NCI-H446 (cell line): ENCODE data around the gene FAHD1.
"Not testable (repeated sequence)": the region's sequence is repeated elsewhere in the genome, so short reads cannot be mapped to it uniquely, and the experiment has no call there.

Source experiments
- DNase-seq, 2 experiments: peaks; one replicate each; lab custom pipeline; 2025; lab: John Stamatoyannopoulos, UW

The FAHD1 gene

DNA sequence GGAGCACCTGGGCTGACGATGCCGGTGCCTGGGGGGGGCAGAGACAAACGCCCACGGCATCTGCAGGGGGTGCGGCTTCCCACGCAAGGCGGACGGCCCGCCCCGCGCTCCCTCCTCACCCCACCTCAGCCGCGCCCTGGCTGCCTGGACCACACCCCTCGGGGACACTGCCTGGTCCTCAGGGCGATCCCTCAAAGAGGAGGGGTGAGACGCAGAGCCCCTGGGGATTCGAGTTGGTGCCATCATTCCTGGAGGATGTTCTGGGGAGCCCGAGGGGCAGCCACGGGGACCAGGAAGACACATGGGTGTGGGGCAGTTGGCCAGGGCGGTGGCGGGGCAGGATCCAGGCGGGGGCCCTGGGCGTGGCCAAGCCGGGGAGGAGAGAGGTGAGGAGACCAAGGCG lies 37.4 kb upstream of the FAHD1 start:
- no peak for DNase-seq

DNA sequence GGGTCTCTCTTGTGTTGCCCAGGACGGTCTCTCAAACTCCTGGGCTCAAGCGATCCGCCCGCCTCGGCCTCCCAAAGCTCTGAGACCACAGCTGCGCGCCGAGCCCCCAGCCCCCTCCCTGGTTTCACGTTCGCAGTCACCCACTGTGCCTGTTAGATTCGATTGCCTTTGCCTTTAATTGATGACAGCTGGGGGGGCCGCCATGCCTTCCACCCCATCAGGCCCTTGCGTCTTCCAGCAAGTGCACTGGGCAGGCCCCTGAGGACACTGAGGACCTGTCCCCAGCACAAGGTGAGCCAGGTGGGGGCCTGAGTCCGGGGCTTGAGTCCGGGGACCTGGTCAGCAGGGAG lies 36.8 kb upstream of the FAHD1 start:
- DNase-seq, result no peak

DNA sequence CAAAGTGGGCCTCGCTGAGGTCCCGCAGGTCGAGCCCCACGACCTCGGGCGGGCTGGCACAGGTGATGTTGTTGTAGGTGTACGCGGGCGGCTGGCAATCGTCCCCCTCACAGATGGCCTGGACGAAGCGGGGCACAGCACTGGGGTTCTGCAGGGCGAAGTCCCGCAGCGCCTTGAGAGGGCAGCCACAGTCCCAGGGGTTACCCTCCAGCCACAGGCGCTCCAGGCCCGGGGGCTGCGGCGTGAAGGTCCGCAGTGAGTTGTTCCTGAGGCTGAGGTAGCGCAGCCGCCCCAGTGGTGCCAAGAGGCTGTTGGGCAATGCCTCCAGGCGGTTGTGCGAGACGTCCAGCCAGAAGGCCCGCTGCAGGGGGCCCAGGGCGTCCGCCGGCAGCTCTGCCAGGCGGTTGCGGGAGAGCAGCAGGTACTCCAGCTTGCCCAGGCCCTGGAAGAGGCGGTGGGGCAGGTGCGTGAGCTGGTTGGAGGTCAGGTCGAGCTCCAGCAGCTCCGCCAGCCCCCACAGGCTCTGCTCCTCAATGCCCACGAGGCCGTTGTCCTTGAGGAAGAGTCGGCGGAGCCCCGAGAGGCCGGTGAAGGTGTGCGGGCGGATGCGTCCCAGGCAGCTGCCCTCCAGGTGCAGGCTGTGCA lies 36.3 kb upstream of the FAHD1 start:
- DNase-seq, result no peak

DNA sequence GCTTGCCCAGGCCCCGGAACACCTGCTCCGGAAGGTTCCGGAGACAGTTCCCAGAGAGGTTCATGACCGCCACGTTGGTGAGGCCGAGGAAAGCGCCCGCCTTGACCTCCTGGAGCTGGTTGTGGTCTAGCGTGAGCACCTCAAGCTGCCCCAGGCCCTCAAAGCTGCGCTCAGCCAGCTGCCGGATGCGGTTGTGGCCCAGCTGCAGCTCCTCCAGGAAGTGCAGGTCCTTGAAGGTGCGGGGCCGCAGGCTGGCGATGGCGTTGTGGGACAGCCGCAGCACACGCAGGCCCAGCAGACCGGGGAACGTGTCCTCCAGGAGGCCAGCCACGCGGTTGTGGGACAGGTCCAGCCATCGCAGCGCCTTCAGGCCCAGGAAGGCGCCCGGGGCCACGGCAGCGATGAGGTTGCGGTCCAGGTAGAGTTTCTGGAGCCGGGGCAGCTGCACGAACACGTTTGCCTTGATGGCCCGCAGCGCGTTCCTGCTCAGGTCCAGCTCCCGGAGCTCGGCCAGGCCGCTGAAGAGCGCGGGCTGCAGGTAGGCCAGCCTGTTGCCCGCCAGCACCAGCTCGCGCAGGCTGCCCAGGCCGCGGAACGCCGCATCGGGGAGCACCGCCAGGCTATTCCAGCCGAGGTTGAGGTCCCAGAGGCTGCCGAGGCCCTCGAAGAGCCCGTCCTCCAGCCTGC lies 35.6 kb upstream of the FAHD1 start:
- no peak for DNase-seq

DNA sequence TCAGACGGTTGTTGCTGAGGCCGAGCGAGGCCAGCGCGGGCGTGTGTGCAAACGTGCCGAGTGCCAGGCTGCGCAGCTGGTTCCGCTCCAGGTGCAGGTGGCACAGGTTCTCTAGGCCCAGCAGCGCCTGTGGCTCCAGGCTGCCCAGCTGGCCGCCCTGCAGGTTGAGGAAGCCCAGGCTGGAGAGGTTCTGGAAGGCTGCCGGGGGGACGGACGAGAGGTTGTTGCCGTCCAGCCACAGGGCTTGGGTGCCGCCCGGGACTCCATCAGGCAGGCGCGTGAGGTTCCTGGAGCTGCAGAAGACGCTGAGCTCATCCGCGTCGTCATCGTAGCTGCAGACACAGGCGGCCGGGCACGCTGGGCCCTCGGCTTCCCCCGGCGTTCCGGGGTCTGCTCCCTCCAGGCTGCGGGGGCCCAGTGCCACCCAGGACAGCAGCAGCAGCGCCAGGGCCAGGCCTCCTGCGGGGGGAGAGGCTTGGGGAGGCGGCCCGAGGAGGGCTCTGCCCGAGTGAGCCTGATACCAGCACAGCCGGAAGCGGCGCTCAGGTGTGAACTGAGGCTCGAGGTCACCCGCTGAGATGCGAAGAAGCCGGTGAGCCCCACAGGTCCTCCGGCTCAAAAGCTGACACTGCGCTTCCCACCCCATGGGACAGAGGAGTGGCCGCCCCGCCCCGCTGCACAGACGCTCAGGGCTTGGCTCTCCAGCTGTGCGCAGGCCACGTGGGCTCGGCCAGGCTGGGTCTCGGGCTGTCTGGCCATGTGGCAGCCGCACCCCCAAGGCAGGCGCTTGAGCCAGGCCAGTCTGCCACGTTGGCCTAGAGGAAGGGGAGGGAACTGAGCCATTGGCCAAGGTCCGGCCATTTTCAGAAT lies 34.8 kb upstream of the FAHD1 start:
- DNase-seq, result no peak

DNA sequence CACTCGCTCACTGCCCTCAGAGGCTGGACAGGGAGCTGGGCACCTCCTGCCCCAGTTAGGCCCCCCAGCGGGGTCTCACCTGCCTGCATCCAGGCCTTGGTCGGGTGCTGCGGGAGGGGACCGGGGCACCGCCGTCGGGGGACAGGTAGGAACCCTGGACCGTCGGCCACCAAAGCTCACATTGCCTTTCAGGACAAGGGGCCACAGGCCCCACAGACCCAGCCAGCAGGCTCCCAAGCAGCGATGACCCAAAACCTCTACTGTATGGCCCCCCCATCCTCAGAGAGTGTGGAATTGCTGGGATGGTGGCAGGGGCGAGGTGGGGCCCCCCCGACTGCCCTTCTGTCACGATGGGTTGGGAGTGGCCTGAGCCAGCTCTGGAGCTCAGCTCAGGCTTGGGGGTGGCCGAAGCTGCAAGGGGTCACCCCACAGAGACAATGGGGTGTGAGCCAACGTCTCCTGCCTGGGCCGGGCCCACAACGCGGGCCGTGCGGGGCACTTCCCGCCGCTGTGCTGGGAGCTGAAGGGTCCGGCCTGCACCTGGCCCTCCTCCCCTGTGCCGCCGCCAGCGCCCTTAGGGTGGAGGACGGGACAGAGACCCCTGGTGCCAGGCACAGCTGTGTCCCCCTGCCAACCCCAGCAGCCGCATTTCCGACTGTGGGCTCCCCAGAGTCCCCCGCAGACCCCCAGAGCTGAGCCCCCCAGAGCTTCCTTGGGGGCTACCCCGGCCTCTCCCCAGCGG lies 34.0 kb upstream of the FAHD1 start:
- no peak for DNase-seq

DNA sequence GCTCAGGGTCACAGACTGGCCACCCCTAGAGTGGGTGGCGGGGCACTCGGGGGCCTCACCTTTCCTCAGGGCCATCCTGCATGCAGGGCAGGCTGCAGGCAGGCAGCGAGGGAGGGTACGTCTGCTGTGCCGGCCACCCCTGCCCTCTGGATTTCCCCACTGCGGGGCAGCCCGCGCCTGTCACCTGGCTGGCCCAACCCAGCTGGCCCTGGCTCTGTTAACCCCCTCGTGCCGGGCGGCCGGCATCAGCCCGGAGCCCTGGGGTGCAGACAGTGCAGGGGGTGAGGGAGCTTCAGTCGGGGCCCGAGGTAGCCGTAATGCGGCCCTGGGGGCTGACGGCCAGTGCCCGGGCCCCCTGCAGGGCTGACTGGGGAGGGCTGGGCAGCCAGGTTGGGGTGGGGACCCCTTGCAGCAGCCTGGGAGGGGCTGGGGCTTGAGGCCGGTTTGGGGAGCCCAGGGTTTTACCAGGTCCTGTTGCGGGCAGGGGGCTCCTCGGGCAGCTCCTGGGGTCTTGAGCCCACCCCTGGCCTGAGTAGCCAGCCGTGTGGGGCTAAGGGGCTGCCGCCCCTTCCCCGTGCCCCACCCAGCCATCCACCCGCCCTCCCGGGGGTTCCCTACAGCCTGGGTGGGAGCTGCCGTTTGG lies 33.3 kb upstream of the FAHD1 start, which contains the start of gene IGFALS:
TSS of gene IGFALS (minus strand) at position 128 of the 643 bp plus-strand sequence. CDS start at position 75, 53 bp downstream.
- no peak for DNase-seq

DNA sequence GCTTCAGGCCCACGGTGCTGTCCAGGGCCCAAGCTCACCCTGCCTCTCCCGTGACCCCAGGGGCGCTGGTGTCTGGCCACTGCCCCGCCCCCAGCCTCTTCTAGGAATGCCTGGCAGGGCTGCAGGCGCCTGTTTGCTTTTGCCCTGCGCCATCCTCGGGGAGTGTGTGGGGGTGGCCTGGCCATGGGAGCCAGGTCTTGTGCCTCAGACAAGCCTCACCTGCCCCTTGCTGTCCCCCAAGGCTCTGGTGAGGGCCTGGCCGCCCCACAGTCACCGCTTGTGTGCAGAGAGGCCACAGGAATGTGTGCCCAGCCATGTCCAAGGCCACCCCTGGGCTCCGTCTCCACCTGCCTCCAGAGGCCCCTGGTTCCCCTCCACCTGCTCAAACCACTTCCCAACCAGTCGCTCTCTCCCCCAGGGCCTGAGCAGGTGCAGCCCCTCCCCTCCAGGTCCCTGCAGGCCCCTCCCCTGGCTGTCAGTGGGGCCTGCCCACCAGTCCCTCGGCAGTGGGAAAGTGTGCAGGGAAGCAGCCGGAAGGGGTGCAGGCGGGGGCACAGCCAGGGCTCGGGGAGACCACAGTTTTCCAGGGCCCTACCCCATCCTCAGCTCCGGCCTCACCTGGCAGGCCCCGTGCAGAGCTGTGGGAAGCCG lies 32.7 kb upstream of the FAHD1 start:
- DNase-seq, result no peak

DNA sequence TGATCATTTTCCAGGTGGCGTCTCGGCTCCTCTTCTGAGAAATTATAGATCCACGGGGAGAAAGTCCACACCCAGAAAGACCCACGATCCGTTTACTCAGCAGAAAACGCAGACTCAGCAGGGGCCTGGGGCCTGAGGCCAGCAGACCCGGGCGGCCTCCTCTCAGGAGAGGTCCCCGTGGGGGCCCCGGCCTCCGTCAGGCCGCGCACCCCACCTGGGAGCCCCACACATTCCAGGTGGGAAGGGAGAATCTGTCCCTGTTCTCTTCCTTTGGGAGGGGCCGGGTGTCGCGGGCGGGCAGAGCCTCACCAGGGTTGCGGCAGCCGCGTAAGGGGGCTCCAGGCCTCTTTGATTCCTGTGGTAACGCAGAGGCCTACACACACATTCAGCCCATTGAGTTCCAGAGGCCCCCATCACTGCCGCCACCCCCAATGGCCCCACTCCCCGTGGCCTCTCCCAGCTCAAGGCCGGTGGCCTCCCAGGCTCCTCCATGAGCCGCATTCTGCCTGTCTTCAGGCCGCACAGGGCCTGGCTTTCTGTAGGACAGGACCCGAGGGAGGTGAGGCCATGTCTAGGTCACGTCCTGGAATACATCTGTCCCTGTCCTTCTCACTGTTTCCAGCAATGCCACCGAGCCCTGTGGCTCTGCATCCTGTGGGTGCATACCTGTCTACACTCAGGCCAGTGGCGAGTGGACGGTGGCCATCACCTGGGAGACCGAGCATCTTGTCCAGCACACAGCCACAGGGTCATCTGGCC lies 31.9 kb upstream of the FAHD1 start:
- no peak for DNase-seq

DNA sequence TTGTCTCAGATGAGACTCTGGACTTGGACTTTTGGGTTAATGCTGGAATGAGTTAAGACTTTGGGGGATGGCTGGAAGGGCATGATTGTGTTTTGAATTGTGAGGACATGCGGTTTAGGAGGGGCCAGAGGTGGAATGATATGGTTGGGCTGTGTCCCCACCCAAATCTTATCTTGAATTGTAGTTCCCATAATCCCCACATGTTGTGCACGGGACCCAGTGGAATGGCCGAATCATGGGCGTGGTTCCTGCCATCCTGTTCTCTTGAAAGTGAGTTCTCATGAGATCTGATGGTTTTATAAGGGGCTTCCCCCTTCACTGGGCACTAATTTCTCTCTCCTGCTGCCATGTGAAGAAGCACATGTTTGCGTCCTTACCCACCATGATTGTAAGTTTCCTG lies 27.7 kb upstream of the FAHD1 start:
- not testable (repeated sequence) for DNase-seq

DNA sequence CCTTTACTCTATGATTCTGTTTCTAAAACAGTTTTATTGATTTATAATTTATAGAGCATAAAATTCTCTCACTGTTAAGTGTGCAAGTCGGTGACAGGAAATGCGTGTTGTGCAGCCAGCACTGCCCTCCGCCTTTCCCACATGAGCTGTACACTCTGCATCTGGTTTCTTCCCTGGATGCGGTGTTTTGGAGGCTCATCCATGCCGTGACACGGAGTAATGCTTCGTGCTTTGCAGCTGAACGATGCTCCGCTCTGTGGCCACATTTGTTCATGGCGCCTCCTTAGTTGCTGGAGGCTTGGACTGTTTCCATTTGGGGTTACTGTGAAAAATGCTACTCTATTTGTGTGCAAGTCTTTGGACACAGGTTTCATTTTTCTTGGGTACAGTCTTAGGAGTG lies 26.3 kb upstream of the FAHD1 start:
- no peak for DNase-seq

DNA sequence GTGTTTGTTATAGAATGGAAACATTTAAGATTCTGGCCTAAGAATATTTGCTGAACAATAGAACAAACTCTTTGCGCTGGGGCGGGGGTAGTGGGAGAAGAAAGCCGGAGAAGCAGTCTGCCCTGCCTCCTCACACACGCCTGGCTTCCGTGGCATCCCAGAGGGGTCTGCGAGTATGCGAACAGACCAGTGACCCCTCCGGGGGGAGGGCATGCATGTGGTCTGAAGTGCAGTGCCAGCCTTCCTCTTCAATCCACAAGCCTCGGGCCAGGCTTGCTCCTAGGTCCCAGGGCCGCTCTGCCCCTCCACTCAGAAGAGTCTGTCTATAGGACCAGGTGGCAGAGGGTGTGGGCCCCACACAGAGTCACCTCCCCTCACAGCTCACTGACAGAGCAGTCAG lies 19.4 kb upstream of the FAHD1 start:
- no peak for DNase-seq

DNA sequence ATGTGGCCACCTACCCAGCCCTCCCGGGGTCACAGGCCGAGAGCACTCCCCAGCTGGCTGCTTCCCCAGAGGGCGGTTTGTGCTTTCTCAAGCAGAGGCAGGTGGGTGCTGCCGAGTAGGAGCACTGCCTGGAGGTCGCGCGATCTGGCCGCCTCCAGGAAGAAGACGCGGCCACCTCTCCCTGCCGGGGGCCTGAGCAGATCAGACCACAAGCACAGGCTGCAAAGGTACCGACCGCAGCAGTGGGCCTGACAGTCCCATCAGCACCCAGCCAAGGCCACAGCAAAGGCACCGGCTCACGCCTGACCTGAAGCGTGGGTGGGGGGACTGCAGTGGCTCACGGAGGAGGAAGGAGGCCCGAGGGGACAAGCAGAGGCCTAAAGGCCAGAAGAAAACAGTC lies 18.3 kb upstream of the FAHD1 start:
- DNase-seq, result no peak

DNA sequence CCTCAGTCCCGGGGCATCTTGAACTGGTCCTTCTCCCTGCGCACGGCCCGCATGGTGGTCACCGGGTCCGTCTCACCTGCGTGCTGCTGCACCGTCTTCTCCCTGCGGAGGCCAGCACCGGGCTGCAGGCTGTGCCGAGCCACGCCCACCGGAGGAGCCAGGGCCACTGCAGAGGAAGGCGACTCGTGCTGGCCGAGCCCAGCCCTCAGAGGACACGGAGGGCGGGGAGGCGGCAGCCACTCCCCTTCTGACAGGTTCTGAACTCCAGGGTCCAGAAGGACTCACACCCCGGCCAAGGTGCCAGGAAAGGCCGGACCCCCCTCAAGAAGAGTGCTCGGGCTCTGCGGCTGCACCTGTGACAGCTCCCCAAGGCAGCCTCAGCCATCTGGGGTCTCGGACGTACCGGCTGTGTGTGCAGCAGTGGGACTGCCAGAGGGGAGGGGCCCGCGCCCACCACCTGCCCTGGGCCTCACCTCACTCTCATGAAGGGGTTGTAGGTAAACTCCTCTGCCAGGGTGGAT lies 17.7 kb upstream of the FAHD1 start:
- no peak for DNase-seq

DNA sequence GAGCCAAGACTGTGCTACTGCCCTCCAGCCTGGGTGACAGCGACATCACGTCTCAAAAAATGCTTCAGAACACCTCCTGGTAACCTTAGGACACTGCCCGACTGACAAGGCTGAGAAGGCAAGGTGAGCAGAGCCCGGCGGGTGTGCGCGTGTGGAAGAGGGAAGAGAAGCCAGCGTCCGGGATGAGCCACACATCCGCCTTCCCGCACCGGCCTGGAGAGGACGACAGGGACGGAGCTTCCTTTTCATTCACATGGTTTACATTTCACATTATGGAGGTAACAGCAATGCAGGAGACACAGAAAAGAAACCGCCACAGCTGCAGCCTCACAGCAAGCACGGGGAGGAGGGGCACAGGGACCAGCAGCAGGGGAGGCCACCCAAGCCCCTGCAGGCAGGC lies 16.9 kb upstream of the FAHD1 start:
- DNase-seq, result no peak

DNA sequence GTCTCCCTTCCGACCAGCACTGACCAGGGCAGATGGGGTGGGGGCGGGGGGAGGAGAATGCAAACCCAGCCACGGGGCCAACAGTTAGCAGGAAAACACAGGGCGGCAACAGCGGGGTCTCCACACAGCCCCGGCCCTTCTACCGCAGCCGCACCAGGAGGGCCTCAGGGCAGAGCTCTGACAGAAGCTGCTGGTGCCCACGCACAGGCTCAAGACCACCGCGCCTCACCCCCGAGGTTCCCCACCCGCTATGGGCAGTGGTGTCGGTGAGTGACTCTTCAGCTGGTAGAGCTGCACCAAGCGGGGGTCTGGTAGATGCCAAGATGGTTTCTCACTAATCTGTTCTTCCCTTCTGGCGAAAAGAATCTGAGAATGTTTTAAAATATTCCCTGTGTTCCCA lies 16.5 kb upstream of the FAHD1 start:
- no peak for DNase-seq

DNA sequence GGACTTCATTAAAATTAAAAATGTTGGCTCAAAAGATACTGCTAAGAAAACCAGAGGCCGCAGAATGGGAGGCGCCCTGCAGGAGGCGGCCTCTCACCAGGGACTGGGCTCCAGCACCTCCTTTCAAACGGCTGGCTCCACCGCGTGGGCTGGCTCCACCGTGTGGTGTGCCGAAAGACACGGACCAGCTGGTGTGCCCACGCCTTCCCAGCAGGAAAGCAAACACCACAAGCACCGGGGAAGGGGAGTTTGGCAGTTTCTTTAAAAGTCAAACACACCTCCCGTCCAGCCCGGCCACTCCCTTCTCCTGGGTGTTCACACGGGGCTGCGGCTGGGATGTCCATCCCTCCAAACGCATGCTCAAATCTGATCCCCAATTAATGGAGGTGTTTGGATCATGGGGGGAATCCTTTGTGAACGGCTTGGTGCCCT lies 14.3 kb upstream of the FAHD1 start:
- DNase-seq, result peak; percentile 2 to 65

DNA sequence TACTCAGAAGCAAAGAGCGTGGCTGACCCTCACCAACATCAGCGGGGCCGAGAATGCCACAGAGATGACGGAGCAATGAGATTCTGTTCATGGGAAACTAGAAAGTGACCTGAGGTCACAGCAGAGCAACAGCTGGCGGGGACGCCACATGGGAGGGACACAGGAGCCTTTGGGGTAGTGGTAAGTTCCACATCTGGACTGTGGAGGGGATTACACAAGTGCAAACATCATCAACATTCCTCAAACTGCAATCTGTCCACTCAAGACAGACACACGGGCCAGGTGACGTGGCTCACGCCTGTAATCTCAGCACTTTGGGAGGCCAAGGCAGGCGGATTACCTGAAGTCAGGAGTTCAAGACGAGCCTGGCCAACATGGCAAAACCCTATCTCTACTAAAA lies 11.5 kb upstream of the FAHD1 start:
- DNase-seq, result no peak

DNA sequence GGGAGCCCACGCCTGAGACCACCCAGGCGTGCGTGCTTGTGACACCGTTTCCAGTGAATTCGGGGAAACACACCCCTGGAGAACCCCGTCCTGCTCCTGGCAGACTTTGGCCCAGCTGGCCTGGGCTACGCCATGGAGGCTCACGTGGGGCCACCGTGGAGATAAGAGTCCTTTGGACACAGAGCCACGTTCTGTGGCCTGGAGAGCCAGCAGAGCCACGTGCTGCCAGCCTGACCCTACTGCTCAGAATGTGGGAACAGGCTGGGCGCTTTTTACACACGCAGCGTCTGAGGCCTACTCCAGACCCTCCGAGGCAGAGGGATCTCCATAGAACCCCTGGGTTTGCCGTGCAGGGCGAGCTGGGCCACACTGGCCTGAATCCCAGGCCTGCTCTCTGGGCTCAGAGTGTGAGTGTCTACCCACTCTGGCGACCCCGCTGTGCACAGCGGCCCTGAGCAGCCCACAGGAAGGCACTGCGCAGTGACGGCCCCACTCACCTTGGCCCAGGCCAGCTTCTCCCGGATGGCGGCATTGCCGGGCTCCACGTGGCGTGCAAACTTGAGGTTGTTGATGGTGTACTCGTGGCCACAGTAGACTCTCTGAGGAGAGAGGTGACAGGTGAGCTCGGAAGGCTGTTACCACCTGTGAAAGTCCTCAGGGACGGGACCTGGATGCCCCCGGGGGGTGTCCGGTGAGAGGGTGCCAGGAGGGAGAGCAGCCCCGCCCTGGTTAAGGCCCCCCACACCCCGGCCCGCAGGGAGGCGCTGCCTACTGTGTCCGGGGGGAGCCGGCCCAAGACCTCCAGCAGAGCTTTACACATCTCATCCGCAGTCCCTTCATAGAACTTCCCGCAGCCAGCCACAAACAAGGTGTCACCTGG lies 10.4 kb upstream of the FAHD1 start:
- DNase-seq, result no peak
